ENCODE data around the gene LSAMP.

DNA sequence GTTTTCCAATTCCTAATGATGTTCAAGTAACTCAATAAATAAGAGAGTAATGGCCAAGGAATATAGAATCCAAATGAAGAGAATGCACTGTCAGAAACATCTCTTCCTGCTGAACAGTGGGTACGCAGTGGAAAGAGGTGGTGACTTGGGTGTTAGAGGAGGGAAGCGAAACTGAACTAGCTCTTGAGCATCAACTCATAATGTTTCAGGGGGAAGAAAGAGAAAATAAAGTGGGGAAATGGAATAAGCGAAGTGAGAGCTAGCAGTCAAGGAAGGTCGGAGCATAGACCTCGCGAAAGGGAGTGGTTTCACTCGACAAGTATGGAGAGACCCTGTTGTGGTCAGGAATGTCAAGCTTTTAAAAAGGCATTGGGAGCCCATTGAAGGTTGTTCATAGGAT, 512.5 kb downstream of the LSAMP start:
- TF ChIP-seq POLR2A (IDR thresholded peaks at IDR 0.05; ENCODE audit: low read depth, low read length) = no peak
- TF ChIP-seq, protein P1, sequence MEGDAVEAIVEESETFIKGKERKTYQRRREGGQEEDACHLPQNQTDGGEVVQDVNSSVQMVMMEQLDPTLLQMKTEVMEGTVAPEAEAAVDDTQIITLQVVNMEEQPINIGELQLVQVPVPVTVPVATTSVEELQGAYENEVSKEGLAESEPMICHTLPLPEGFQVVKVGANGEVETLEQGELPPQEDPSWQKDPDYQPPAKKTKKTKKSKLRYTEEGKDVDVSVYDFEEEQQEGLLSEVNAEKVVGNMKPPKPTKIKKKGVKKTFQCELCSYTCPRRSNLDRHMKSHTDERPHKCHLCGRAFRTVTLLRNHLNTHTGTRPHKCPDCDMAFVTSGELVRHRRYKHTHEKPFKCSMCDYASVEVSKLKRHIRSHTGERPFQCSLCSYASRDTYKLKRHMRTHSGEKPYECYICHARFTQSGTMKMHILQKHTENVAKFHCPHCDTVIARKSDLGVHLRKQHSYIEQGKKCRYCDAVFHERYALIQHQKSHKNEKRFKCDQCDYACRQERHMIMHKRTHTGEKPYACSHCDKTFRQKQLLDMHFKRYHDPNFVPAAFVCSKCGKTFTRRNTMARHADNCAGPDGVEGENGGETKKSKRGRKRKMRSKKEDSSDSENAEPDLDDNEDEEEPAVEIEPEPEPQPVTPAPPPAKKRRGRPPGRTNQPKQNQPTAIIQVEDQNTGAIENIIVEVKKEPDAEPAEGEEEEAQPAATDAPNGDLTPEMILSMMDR (IDR thresholded peaks at IDR 0.05; ENCODE audit: extremely low read depth in 1 of 2, insufficient read depth in 1 of 2, low read depth in 1 of 2, low read length in 2 of 2) = no peak
- TF ChIP-seq EZH2 (IDR thresholded peaks at IDR 0.05; ENCODE audit: borderline replicate concordance, low read depth, low read length, severe bottlenecking) = no peak
- TF ChIP-seq, protein P2, sequence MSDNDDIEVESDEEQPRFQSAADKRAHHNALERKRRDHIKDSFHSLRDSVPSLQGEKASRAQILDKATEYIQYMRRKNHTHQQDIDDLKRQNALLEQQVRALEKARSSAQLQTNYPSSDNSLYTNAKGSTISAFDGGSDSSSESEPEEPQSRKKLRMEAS (IDR thresholded peaks at IDR 0.05; ENCODE audit: insufficient read depth, insufficient read length) = no peak
- no peak for TF ChIP-seq FOS (IDR thresholded peaks at IDR 0.05; ENCODE audit: borderline replicate concordance, insufficient read depth, low read length)
- no peak for TF ChIP-seq POLR2AphosphoS5 (IDR thresholded peaks at IDR 0.05; ENCODE audit: insufficient read depth, low read depth, low read length)
